GM23338 (cell line): ENCODE results near the gene F11R. TPM values are rescaled to one million over a fixed set of nuclear protein-coding genes. Genes with fewer than 3 reads are reported as not detected.

ENCODE experiments used
- ATAC-seq: fragments of 200-7000 bp; cut with Tn5 transposase; 3 replicates; pipeline ENCODE4 v1.9.1; 2020
- DNase-seq: peaks from one replicate; pipeline ENCODE4 v3.0.0-alpha.2; 2015; ENCODE audit warnings: low spot score
- H2AFZ ChIP-seq: fragments of 200-600 bp; sonication (generic); 2 replicates; pipeline ENCODE4 v1.8.0; 2016; ENCODE audit warnings: antibody characterized with exemption, mild to moderate bottlenecking, moderate library complexity
- H3F3A ChIP-seq: fragments of 200-600 bp; sonication (generic); replicated peaks from 2 replicates; pipeline ENCODE4 v1.8.0; 2017; ENCODE audit warnings: antibody characterized with exemption, mixed run types, low read depth
- H3K27ac ChIP-seq: fragments of 200-600 bp; sonication (generic); 2 replicates; pipeline ENCODE4 v1.6.1; 2016; ENCODE audit warnings: low read depth
- H3K27me3 ChIP-seq: fragments of 200-600 bp; sonication (generic); 2 replicates; pipeline ENCODE4 v1.8.0; 2016; ENCODE audit warnings: mild to moderate bottlenecking, mixed run types, moderate library complexity; ENCODE audit not compliant: insufficient read depth
- H3K36me3 ChIP-seq: fragments of 200-600 bp; sonication (generic); 2 replicates; pipeline ENCODE4 v1.8.0; 2016; ENCODE audit warnings: mild to moderate bottlenecking; ENCODE audit not compliant: insufficient read depth
- H3K4me1 ChIP-seq: fragments of 200-600 bp; sonication (generic); 2 replicates; pipeline ENCODE4 v1.8.0; 2016; ENCODE audit warnings: mild to moderate bottlenecking, moderate library complexity; ENCODE audit not compliant: insufficient read depth
- H3K4me2 ChIP-seq: fragments of 200-600 bp; sonication (generic); 2 replicates; pipeline ENCODE4 v1.7.1; 2017; ENCODE audit warnings: mixed run types
- H3K4me3 ChIP-seq: fragments of 200-600 bp; sonication (generic); 2 replicates; pipeline ENCODE4 v1.6.1; 2016; ENCODE audit warnings: mixed run types
- H3K79me2 ChIP-seq: fragments of 200-600 bp; sonication (generic); replicated peaks from 2 replicates; pipeline ENCODE4 v1.8.0; 2017; ENCODE audit warnings: mild to moderate bottlenecking; ENCODE audit not compliant: insufficient read depth
- H3K9me2 ChIP-seq: fragments of 200-600 bp; sonication (generic); 2 replicates; pipeline ENCODE4 v1.8.0; 2017; ENCODE audit not compliant: insufficient read depth
- H4K20me1 ChIP-seq: fragments of 200-600 bp; sonication (generic); replicated peaks from 2 replicates; pipeline ENCODE4 v1.8.0; 2017; ENCODE audit warnings: mild to moderate bottlenecking; ENCODE audit not compliant: insufficient read depth
- H3K27ac Mint-ChIP-seq: 2 replicates; pipeline ENCODE4 v1.8.0; 2020; ENCODE audit warnings: inconsistent platforms, mild to moderate bottlenecking, moderate library complexity, mixed read lengths
- H3K27me3 Mint-ChIP-seq: 3 replicates; pipeline ENCODE4 v1.8.0; 2022; ENCODE audit warnings: low read depth, mild to moderate bottlenecking, moderate library complexity, mixed read lengths, inconsistent platforms; ENCODE audit not compliant: insufficient read depth, poor library complexity
- H3K36me3 Mint-ChIP-seq: 3 replicates; pipeline ENCODE4 v1.8.0; 2021; ENCODE audit warnings: low read depth, mild to moderate bottlenecking, inconsistent platforms, moderate library complexity, mixed read lengths
- H3K4me1 Mint-ChIP-seq: 3 replicates; pipeline ENCODE4 v1.8.0; 2020; ENCODE audit warnings: mild to moderate bottlenecking, inconsistent platforms, mixed read lengths
- H3K4me3 Mint-ChIP-seq: 3 replicates; pipeline ENCODE4 v1.8.0; 2021; ENCODE audit warnings: moderate library complexity, mild to moderate bottlenecking, inconsistent platforms, mixed read lengths
- H3K9me3 Mint-ChIP-seq: 3 replicates; pipeline ENCODE4 v1.8.0; 2020; ENCODE audit warnings: moderate library complexity, mild to moderate bottlenecking, inconsistent platforms, mixed read lengths
- EZH2 ChIP-seq: fragments of 200-600 bp; sonication (generic); IDR thresholded peaks from one replicate; pipeline ENCODE4 v1.8.0; 2017; ENCODE audit warnings: antibody characterized with exemption, mild to moderate bottlenecking, low read depth; ENCODE audit not compliant: unreplicated experiment
- EZH2phosphoT487 ChIP-seq: fragments of 200-600 bp; sonication (generic); IDR thresholded peaks from one replicate; pipeline ENCODE4 v1.8.1; 2018; ENCODE audit warnings: antibody characterized with exemption; ENCODE audit not compliant: unreplicated experiment
- NANOG ChIP-seq: IDR thresholded peaks from 2 replicates; pipeline ENCODE4 v1.6.1; 2016; ENCODE audit warnings: antibody characterized with exemption, borderline replicate concordance
- POLR2AphosphoS5 ChIP-seq: IDR thresholded peaks from 2 replicates; pipeline ENCODE4 v1.6.1; 2016; ENCODE audit warnings: antibody characterized with exemption, low read depth
- REST ChIP-seq: IDR thresholded peaks from one replicate; pipeline ENCODE4 v1.6.1; 2018; ENCODE audit warnings: antibody characterized with exemption; ENCODE audit not compliant: unreplicated experiment
- ZNF114 ChIP-seq: fragments of 250-450 bp; sonication (Bioruptor Pico); IDR thresholded peaks from 2 replicates; pipeline ENCODE4 v1.5.0; 2020; ENCODE audit warnings: mild to moderate bottlenecking, moderate library complexity
- ZNF331 ChIP-seq: fragments of 250-450 bp; sonication (Bioruptor Pico); IDR thresholded peaks from 2 replicates; pipeline ENCODE4 v1.5.0; 2020; ENCODE audit warnings: low read depth, mild to moderate bottlenecking, moderate library complexity
- ZNF462 ChIP-seq: fragments of 250-450 bp; sonication (Bioruptor Pico); IDR thresholded peaks from 2 replicates; pipeline ENCODE4 v1.5.0; 2020; ENCODE audit warnings: mild to moderate bottlenecking, moderate library complexity
- polyA plus RNA-seq: library from polyadenylated mRNA; unstranded; fragments of >200 nt; fragmentation: Nextera tagmentation; extraction: Ambion mirVana; gene quantifications from 2 replicates; pipeline ENCODE4 v1.2.1, GENCODE V29; 2016
- total RNA-seq: library from RNA; depleted of rRNA; stranded (reverse); fragments of >200 nt; shearing (Covaris generic); gene quantifications from 2 replicates; pipeline ENCODE4 v1.2.3, GENCODE V29; 2014

Gene F11R
- total and polyA plus RNA-seq, 2 experiments from 2014 or later, result 51.0 to 169 TPM

GRCh38 chr1:161013131-161013487, 7.8 kb downstream of the F11R start (continued):
- TF ChIP-seq ZNF462 (CRISPR knock-in tag), result no peak

- Histone ChIP-seq H4K20me1 (peaks cover 59% of the 10 kb centered on the region), H3K4me2 (peak overlapping the region; percentile 78; the same call in 1 of the 2 replicates), H3K27ac (peak overlapping the region; percentile 87; the same call in 1 of the 2 replicates), H3F3A (peaks cover 11% of the 10 kb centered on the region), H3K79me2 (peaks cover 100% of the 10 kb centered on the region), H3K9me2 (no peaks in the 10 kb centered on the region), H3K27me3 (no peaks in the 10 kb centered on the region), H3K4me1 (peaks cover 49% of the 10 kb centered on the region), H3K4me3 (no peak overlapping the region), H3K36me3 (no peaks in the 10 kb centered on the region; the same call in none of the 2 replicates), H2AFZ (no peak overlapping the region)
- Mint-ChIP-seq H3K4me3 (no peak overlapping the region), H3K27ac (0 out of 2 replicates have a peak overlapping the region, but pooled peaks have one; percentile 85), H3K4me1 (peaks cover 42% of the 10 kb centered on the region), H3K9me3 (no peaks in the 10 kb centered on the region), H3K27me3 (no peaks in the 10 kb centered on the region), H3K36me3 (peaks cover 37% of the 10 kb centered on the region)
- ATAC-seq (no peak), DNase-seq (no peak)
- TF ChIP-seq ZNF331 (CRISPR knock-in tag) (no peak), ZNF114 (CRISPR knock-in tag) (no peak), REST (no peak), NANOG (no peak), EZH2phosphoT487 (no peak), EZH2 (no peak), POLR2AphosphoS5 (no peak)
Observed at GRCh38 chr1:161012420-161012819, 8.5 kb downstream of the F11R start.
